ENCODE data around the gene SLC25A51. TPM values are rescaled to one million over a fixed set of nuclear protein-coding genes. Genes with fewer than 3 reads are reported as not detected.

The SLC25A51 gene
- total RNA-seq, 1 donor from 2014 or later, result 118 TPM

GRCh38 chr9:37938121-37938891 lies 34.4 kb upstream of the SLC25A51 start:
- FAIRE-seq (no peak), DNase-seq (ENCODE audit: low spot score in 2 of 2) (no peak)

- FAIRE-seq (no peak), DNase-seq (ENCODE audit: low spot score in 2 of 2) (no peak)
These were observed 33.4 kb upstream of the SLC25A51 start for GRCh38 chr9:37937366-37937765.

DNA sequence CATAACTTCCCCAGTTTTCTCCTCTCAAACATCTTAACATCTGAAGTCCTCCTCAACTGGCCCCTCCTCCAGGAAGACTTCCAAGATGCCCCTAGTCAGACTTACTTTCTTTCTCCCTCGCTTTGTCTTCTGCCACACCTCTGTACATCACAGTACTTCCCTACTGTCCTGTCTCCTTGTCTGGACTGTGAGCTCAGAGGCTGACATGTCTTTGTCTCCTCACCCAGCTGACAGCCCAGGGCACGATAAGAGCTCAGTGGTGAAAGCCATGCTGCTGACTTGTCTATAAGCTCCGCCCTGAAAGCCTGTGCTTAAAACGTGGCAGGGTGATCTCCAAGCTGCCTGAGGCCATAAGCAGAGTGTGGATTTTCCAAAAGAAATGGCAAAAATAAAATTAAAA lies 33.0 kb upstream of the SLC25A51 start:
- DNase-seq (ENCODE audit: low spot score in 2 of 2), result no peak
- FAIRE-seq, result no peak

DNA sequence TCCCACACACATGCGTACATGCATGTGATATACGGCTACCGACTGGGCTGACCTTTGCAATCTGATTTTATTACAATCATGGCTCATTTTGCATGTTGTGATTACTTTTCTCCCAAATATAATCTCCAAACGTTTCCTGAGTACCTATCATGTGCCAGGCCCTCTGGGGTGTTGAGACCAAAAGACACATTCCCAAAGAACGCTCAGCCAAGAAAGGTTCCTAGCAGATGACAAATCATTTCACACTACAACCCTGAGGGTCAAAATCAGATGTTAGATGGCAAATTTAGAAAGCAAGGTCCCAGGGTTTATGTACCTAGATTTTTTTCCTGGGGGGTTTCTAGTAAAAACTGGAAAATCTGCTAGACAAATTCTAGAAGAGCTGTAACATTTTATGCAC lies 32.4 kb upstream of the SLC25A51 start:
- DNase-seq (ENCODE audit: low spot score in 2 of 2), result no peak

GRCh38 chr9:37935096-37935495 lies 31.2 kb upstream of the SLC25A51 start:
- FAIRE-seq (no peak), DNase-seq (ENCODE audit: low spot score in 2 of 2) (no peak)

More for the DNA sequence above, 32.4 kb upstream of the SLC25A51 start:
- no peak for FAIRE-seq

DNA sequence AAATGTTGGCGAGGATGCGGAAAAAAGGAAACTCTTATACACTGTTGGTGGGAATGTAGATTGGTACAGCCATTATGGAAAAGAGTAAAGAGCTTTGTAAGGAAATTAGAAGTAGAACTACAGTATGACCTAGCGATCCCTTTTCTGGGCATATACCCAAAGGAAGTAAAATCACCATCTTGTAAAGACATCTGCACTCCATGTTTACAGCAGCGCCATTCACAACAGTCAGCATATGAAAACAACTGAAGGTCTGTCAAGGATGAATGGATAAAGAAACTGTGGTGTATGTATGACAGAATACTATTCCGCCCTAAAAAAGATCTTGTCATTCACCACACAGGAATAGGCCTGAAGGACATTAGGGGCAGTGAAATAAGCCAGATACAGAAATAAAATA lies 27.7 kb upstream of the SLC25A51 start:
- FAIRE-seq, result no peak
- no peak for DNase-seq (ENCODE audit: low spot score in 2 of 2)

DNA sequence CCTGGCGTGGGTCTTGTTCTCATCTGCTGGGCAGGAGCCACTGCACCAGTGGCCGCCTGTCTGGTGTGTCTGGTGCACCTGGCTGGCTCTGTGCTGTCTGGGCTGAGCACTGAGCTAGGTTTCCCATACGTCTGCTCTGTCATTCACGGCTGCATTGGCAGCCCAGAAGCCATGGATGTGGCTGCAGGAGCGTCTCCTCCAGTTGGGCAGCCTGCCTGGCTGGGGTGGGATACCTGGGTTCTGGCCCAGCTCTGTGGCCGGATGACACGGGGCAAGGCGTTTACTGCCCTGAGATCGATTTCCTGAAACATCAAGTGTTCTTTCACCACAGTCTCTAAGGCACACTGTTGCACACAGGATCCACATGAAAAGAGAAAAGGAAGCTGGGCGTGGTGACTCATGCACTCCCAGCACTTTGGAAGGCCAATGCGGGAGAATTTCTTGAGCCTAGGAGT lies 25.5 kb upstream of the SLC25A51 start:
- DNase-seq (ENCODE audit: low spot score in 2 of 2) (no peak), FAIRE-seq (no peak)

DNA sequence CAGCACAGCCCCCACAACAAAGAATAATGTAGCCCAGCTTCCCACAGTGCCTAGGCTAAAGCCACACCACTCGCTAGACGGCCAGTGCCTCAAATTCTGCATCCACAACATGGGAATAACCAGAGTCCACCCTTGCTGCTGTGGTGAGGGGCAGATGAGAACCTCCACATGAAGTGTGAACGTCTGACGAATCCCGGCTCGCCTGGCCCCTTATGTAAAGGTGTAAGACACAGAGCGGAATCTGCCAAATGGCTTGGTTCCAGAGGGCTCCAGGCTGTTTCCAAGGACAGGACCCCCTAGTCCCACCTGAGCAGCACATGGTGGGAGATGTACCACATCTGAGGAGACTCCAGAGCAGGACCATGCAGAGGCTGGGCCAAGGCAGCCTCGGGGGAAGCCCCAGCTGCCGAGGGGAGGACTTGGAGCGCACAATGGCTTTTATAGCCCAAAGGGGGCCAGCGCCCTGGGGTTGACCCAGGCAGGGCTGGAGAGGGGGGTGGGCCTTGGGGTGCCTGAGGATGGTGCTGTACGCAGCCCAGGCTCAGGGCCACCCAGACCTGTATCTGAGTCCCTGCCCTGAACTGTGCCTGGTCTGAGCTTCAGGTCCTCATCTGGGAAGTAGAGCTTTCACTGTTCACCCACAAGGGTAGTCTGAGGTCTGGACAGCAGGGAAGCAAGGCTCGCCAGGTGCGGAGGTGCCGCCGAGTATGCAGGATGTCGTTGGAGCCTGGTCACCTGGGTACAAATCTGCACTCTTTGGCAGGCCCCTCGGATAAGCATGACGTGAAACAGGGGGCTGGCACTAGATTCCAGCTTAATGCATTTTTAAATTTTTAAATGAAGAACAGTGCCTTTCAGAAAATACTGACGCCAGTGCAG lies 24.9 kb upstream of the SLC25A51 start:
- FAIRE-seq (no peak), DNase-seq (ENCODE audit: low spot score in 2 of 2) (no peak)

DNA sequence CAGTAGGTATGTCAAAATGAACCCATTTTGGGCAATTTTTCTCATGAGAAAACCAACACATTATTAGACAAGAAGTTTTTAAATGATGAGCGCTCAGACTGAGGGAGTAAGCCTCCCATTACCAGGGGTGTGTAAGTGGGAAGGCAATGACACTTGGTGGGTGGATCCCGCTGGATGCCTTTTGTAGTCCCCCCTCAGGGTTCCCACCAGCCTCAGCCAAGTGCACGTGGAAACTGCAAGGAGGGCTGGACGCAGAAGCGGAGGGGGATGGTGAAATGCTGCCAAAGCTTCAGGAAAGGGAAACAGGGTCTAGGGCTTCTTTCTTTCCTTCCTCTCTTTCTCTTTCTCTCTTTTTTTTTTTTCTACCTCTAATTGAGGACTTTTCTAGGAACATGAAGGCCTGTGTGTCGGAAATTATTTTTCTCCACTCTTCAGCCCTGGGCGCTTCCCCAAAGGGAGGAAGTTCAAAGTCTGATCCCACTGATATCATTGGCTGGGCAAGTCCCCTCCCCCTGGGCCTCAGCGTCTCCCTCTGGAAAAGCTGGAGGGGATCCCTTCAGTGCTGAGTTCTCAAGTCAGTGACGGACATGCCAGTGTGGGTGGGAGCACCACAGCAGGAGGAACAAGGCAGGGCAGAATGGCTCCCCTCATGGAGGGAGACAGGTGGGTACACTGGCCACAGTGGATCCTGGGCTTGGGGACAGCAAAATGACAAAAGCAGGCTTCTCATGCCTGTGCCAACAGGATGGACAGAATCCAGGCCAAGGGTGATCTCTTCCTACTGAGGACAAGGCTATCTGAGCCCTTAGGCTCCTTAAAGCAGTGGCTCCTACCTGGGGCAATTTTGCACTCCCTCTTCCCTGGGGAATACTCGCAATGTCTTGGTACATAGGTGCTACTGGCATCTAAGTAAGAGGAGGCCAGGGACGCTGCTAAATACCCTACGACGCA lies 23.9 kb upstream of the SLC25A51 start:
- DNase-seq (ENCODE audit: low spot score in 2 of 2) (no peak), FAIRE-seq (no peak)

- FAIRE-seq, result no peak
- no peak for DNase-seq (ENCODE audit: low spot score in 2 of 2)
These were observed 23.2 kb upstream of the SLC25A51 start for GRCh38 chr9:37927132-37927531.

DNA sequence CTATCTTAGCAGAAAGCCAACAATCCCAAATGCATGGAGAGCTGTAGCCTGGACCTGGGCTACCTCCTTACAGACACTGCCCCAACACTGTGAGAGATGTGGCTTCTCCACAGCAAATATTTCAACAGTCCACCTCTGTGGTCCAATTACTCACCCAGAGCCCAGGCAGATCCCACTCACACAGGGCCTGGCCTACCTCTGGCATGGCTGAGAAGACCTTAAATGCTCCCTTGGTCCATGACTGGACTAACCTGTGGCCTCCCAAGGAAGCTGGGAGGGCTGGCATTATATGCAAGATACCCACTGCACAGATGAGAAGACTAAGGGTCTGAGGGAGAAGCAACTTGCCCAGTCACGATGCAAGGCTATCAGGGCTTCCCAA lies 22.8 kb upstream of the SLC25A51 start:
- FAIRE-seq, result no peak
- no peak for DNase-seq (ENCODE audit: low spot score in 2 of 2)

DNA sequence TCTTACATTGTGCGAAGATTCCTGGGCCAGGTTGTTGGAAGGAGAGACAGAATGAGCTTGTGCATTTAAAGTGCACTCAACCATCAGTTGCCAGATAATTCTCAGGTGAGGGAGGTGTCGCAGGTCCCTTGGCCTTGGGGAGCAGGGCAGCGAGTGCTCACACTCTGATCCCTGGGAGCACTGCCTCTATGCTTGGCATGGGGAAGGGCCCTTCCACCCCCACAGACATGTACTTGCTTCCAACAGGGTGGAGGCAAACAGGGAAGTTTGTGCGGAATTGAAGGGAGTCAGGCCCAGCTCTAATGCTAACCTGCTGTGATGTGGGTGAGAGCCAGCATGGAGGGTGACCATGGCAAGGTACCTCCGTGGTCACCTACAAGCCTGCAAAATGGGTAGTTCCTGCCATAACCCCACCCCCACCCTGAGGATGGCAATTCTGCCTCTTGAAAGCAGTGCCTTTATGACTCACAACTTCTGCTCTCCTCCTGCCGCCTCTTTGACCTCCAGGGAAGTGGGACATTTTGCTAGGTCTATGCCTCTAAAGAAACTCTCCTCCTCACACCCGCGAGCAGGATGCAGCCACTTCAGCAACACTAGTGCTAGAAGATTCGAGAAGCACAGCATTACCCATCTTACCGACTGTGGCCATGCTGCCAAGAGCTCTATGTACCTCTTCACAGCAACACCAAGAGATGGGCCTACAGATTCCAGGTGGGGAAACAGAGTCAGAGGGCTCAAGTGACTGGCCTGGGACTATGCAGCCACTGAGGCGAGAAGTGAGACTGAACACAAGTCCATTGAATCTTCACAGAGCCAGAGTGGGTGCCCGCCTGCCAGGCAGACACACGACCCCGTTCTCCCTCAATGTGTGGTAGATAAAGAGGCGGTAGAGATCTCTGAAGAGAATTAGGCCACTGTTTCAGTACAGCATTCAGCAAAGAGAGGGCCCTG lies 22.1 kb upstream of the SLC25A51 start:
- FAIRE-seq (no peak), DNase-seq (ENCODE audit: low spot score in 2 of 2) (no peak)

- FAIRE-seq, result no peak
- DNase-seq (ENCODE audit: low spot score in 2 of 2), result no peak
These were observed 21.1 kb upstream of the SLC25A51 start for GRCh38 chr9:37925006-37925405.

- no peak for FAIRE-seq
These were observed 20.6 kb upstream of the SLC25A51 start for GRCh38 chr9:37924538-37924937.

GRCh38 chr9:37923796-37924427 lies 20.0 kb upstream of the SLC25A51 start:
- DNase-seq (ENCODE audit: low spot score in 2 of 2), result no peak

More at GRCh38 chr9:37924538-37924937, 20.6 kb upstream of the SLC25A51 start:
- no peak for DNase-seq (ENCODE audit: low spot score in 2 of 2)

DNA sequence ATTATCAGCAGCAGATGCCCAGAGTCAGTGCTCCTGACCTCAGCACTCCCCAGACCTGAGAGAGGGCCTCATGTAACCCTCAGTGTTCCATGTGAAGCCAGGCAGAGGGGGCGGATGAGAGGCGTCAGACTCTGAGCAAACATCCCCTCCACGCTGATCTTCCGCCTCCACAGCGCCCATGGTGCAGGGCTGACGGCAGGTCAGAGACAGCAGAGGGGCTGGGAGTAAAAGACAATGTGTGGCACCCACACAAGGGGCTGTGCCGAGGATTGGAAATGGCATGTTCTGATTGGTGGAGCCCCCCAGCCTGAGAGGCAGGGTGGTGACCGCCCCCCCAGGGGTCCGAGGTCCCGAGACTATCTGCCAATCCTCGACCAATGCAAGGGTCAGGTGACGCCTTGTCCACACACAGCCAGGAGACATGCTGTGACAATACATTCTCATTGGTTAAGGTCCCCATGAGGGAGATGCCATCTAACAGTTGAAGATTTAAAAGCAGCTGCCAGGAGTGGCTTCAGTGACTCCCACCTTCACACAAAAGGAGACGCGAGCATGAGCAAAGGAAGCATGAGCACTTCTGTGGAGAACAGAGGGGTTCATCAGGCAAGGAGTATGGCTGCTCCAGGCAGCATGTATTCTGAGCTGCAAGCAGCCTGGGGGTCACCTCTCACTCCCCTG lies 19.3 kb upstream of the SLC25A51 start:
- no peak for FAIRE-seq
- no peak for DNase-seq (ENCODE audit: low spot score in 2 of 2)

More at GRCh38 chr9:37923796-37924427, 20.0 kb upstream of the SLC25A51 start:
- no peak for FAIRE-seq

GRCh38 chr9:37922363-37923117 lies 18.6 kb upstream of the SLC25A51 start:
- FAIRE-seq (no peak), DNase-seq (ENCODE audit: low spot score in 2 of 2) (no peak)
